H9 (cell line): ENCODE measurements around the gene TCF15. TPM values are rescaled to one million over a fixed set of nuclear protein-coding genes. Genes with fewer than 3 reads are reported as not detected.

Source experiments
- DNase-seq: peaks from one replicate; pipeline ENCODE4 v3.0.0-alpha.2; 2017
- H2AFZ ChIP-seq: one replicate; pipeline ENCODE4 v1.6.1; 2013; ENCODE audit warnings: mild to moderate bottlenecking, low read length, control low read depth, moderate library complexity
- H2AK5ac ChIP-seq: 2 replicates; pipeline ENCODE4 v1.6.1; 2013; ENCODE audit warnings: low read length, control low read depth, mixed read lengths; ENCODE audit not compliant: insufficient read length
- H2BK120ac ChIP-seq: one replicate; pipeline ENCODE4 v1.6.1; 2013; ENCODE audit warnings: low read depth, mild to moderate bottlenecking, low read length, control low read depth, inconsistent platforms; ENCODE audit not compliant: poor library complexity, severe bottlenecking
- H2BK12ac ChIP-seq: 2 replicates; pipeline ENCODE4 v1.6.1; 2013; ENCODE audit warnings: low read length, control low read depth, mixed read lengths, low read depth; ENCODE audit not compliant: insufficient read length
- H2BK15ac ChIP-seq: 2 replicates; pipeline ENCODE4 v1.6.1; 2013; ENCODE audit warnings: low read depth, low read length, control low read depth
- H2BK20ac ChIP-seq: one replicate; pipeline ENCODE4 v1.6.1; 2013; ENCODE audit warnings: low read depth, mild to moderate bottlenecking, low read length, control low read depth, inconsistent platforms; ENCODE audit not compliant: poor library complexity, severe bottlenecking
- H2BK5ac ChIP-seq: 2 replicates; pipeline ENCODE4 v1.6.1; 2013; ENCODE audit warnings: low read length, control low read depth, mixed read lengths; ENCODE audit not compliant: insufficient read length
- H3K14ac ChIP-seq: 2 replicates; pipeline ENCODE4 v1.6.1; 2013; ENCODE audit warnings: low read length, control low read depth; ENCODE audit not compliant: insufficient read depth
- H3K18ac ChIP-seq: 2 replicates; pipeline ENCODE4 v1.6.1; 2013; ENCODE audit warnings: low read depth, mild to moderate bottlenecking, mixed read lengths, low read length, control low read depth; ENCODE audit not compliant: insufficient read length
- H3K23ac ChIP-seq: 2 replicates; pipeline ENCODE4 v1.6.1; 2013; ENCODE audit warnings: low read length, control low read depth, mixed read lengths, low read depth; ENCODE audit not compliant: insufficient read length
- H3K23me2 ChIP-seq: 2 replicates; pipeline ENCODE4 v1.6.1; 2013; ENCODE audit warnings: low read depth, mild to moderate bottlenecking, mixed read lengths, low read length, control low read depth; ENCODE audit not compliant: insufficient read length, poor library complexity, severe bottlenecking
- H3K27ac ChIP-seq: 2 replicates; pipeline ENCODE4 v1.5.1; 2013; ENCODE audit warnings: low read length, control low read depth, mixed read lengths, low read depth; ENCODE audit not compliant: insufficient read length
- H3K27me3 ChIP-seq: 2 replicates; pipeline ENCODE4 v1.6.1; 2013; ENCODE audit warnings: low read length, control low read depth, inconsistent platforms; ENCODE audit not compliant: insufficient read depth
- H3K4ac ChIP-seq: 2 replicates; pipeline ENCODE4 v1.6.1; 2013; ENCODE audit warnings: low read depth, mild to moderate bottlenecking, control low read depth, inconsistent platforms, low read length, moderate library complexity
- H3K4me1 ChIP-seq: 2 replicates; pipeline ENCODE4 v1.6.1; 2013; ENCODE audit warnings: low read length, control low read depth, inconsistent platforms; ENCODE audit not compliant: insufficient read depth
- H3K4me2 ChIP-seq: 2 replicates; pipeline ENCODE4 v1.6.1; 2013; ENCODE audit warnings: low read length, control low read depth, mixed read lengths; ENCODE audit not compliant: insufficient read length, insufficient read depth
- H3K56ac ChIP-seq: 2 replicates; pipeline ENCODE4 v1.6.1; 2013; ENCODE audit warnings: low read depth, mild to moderate bottlenecking, mixed read lengths, low read length, control low read depth; ENCODE audit not compliant: insufficient read length
- H3K79me1 ChIP-seq: 2 replicates; pipeline ENCODE4 v1.6.1; 2013; ENCODE audit warnings: low read depth, mild to moderate bottlenecking, moderate library complexity, low read length, control low read depth, inconsistent platforms; ENCODE audit not compliant: insufficient read depth, poor library complexity, severe bottlenecking
- H3K79me2 ChIP-seq: 2 replicates; pipeline ENCODE4 v1.6.1; 2013; ENCODE audit warnings: low read length, control low read depth, inconsistent platforms; ENCODE audit not compliant: insufficient read depth
- H3K9ac ChIP-seq: 2 replicates; pipeline ENCODE4 v1.6.1; 2013; ENCODE audit warnings: low read length, control low read depth, mixed read lengths; ENCODE audit not compliant: insufficient read length; ENCODE audit errors: extremely low read depth
- H3K9me3 ChIP-seq: one replicate; pipeline ENCODE4 v1.6.1; 2013; ENCODE audit warnings: low read depth, low read length, inconsistent platforms; ENCODE audit not compliant: control insufficient read depth
- H3T11ph ChIP-seq: one replicate; pipeline ENCODE4 v1.6.1; 2013; ENCODE audit warnings: mild to moderate bottlenecking, low read length, control low read depth, inconsistent platforms
- H4K20me1 ChIP-seq: one replicate; pipeline ENCODE4 v1.6.1; 2013; ENCODE audit not compliant: control insufficient read depth, insufficient read length, insufficient read depth
- H4K5ac ChIP-seq: 2 replicates; pipeline ENCODE4 v1.6.1; 2013; ENCODE audit warnings: low read depth, mild to moderate bottlenecking, mixed read lengths, low read length, control low read depth; ENCODE audit not compliant: insufficient read length
- H4K8ac ChIP-seq: replicated peaks from 2 replicates; pipeline ENCODE4 v1.6.1; 2013; ENCODE audit warnings: low read length, control low read depth, mixed read lengths, low read depth; ENCODE audit not compliant: insufficient read length
- H4K91ac ChIP-seq: 2 replicates; pipeline ENCODE4 v1.6.1; 2013; ENCODE audit warnings: low read depth, mild to moderate bottlenecking, moderate library complexity, mixed read lengths, low read length, control low read depth; ENCODE audit not compliant: insufficient read length
- H3K27ac Mint-ChIP-seq, 3 experiments: 2 replicates in 2 of 3; 3 replicates in 1 of 3; pipeline ENCODE4 v1.8.0; 2020 to 2021; ENCODE audit warnings: mixed read lengths in 3 of 3, mild to moderate bottlenecking in 1 of 3, moderate library complexity in 1 of 3
- H3K27me3 Mint-ChIP-seq: 2 replicates; pipeline ENCODE4 v1.8.0; 2021; ENCODE audit warnings: low read depth, mild to moderate bottlenecking, moderate library complexity, mixed read lengths
- H3K36me3 Mint-ChIP-seq, 3 experiments: 2 replicates in 2 of 3; 3 replicates in 1 of 3; pipeline ENCODE4 v1.8.0; 2020 to 2021; ENCODE audit warnings: low read depth in 3 of 3, mixed read lengths in 3 of 3; ENCODE audit not compliant: insufficient read depth in 1 of 3
- H3K4me1 Mint-ChIP-seq, 2 experiments: 2 replicates each; pipeline ENCODE4 v1.8.0; 2020; ENCODE audit warnings: mixed read lengths in 2 of 2
- H3K4me3 Mint-ChIP-seq, 2 experiments: 2 replicates in 1 of 2; 3 replicates in 1 of 2; pipeline ENCODE4 v1.8.0; 2020 to 2021; ENCODE audit warnings: mild to moderate bottlenecking in 2 of 2, mixed read lengths in 2 of 2, moderate library complexity in 1 of 2
- H3K9me3 Mint-ChIP-seq, 2 experiments: 2 replicates in 1 of 2; 3 replicates in 1 of 2; pipeline ENCODE4 v1.8.0; 2020; ENCODE audit warnings: mild to moderate bottlenecking in 2 of 2, mixed read lengths in 2 of 2, moderate library complexity in 1 of 2
- WGBS: extraction: QIAGEN DNeasy Blood & Tissue Kit; methylation state at CpG from one replicate; pipeline ENCODE4 v1.1.7; 2013; ENCODE audit warnings: missing lambda C conversion rate, low lambda C conversion rate, mixed read lengths; ENCODE audit not compliant: insufficient read length; ENCODE audit errors: extremely low coverage; 5-methylcytosine and 5-hydroxymethylcytosine counted together
- total RNA-seq: library from RNA; stranded (reverse); gene quantifications from 2 replicates; pipeline ENCODE4 v1.2.1, GENCODE V29; 2021
- TF ChIP-seq, protein P1 (sequence below): fragments of 200-600 bp; sonication (generic); conservative IDR thresholded peaks from 3 replicates; pipeline ENCODE4 v1.8.0; 2021; ENCODE audit warnings: antibody characterized with exemption, mild to moderate bottlenecking

The TCF15 gene
- total RNA-seq, 1 experiment from 2014 or later = 2.0 TPM

GRCh38 chr20:617934-618690 lies 8.0 kb upstream of the TCF15 start:
- Mint-ChIP-seq H3K36me3 (peaks cover 0 to 5% (median 0%) of the 10 kb centered on the region in 3 experiments; a peak in 2 of 7 replicates), H3K4me1 (peaks cover 9 to 18% of the 10 kb centered on the region in 2 experiments), H3K27ac (peak overlapping the region in 1 of 3 experiments; percentile 68; a peak in 1 of 7 replicates), H3K4me3 (no peak overlapping the region), H3K27me3 (peaks cover 22% of the 10 kb centered on the region), H3K9me3 (peaks cover 6 to 7% of the 10 kb centered on the region in 2 experiments)
- H3K23ac ChIP-seq = no peak overlapping the region
- 0 out of 2 replicates have a peak, but pooled peaks cover 5% of the 10 kb centered on the region for H3K4me1 ChIP-seq
- no peaks in the 10 kb centered on the region for H3K27me3 ChIP-seq
- no peaks in the 10 kb centered on the region for H3K79me1 ChIP-seq
- no CpG with 5 or more reads among the region's 4 CpGs for WGBS
- H4K20me1 ChIP-seq = no peaks in the 10 kb centered on the region
- H2BK5ac ChIP-seq = no peak overlapping the region
- H3K56ac ChIP-seq = no peak overlapping the region
- no peak overlapping the region for H2BK12ac ChIP-seq
- H3K79me2 ChIP-seq = no peaks in the 10 kb centered on the region
- H3K18ac ChIP-seq = no peak overlapping the region
- H2BK15ac ChIP-seq = no peak overlapping the region
- no peak overlapping the region for H2AK5ac ChIP-seq
- H2BK20ac ChIP-seq = no peak overlapping the region
- no peak overlapping the region for H3K4ac ChIP-seq
- H2BK120ac ChIP-seq = no peak overlapping the region
- no peak overlapping the region for H4K91ac ChIP-seq
- no peak overlapping the region for H3T11ph ChIP-seq
- no peak for DNase-seq
- H4K5ac ChIP-seq = no peak overlapping the region
- H3K9ac ChIP-seq = no peak overlapping the region
- no peak overlapping the region for H4K8ac ChIP-seq
- H2AFZ ChIP-seq = no peak overlapping the region
- H3K23me2 ChIP-seq = no peaks in the 10 kb centered on the region
- no peak overlapping the region for H3K4me2 ChIP-seq
- no peak overlapping the region for H3K27ac ChIP-seq
- TF ChIP-seq, protein P1, sequence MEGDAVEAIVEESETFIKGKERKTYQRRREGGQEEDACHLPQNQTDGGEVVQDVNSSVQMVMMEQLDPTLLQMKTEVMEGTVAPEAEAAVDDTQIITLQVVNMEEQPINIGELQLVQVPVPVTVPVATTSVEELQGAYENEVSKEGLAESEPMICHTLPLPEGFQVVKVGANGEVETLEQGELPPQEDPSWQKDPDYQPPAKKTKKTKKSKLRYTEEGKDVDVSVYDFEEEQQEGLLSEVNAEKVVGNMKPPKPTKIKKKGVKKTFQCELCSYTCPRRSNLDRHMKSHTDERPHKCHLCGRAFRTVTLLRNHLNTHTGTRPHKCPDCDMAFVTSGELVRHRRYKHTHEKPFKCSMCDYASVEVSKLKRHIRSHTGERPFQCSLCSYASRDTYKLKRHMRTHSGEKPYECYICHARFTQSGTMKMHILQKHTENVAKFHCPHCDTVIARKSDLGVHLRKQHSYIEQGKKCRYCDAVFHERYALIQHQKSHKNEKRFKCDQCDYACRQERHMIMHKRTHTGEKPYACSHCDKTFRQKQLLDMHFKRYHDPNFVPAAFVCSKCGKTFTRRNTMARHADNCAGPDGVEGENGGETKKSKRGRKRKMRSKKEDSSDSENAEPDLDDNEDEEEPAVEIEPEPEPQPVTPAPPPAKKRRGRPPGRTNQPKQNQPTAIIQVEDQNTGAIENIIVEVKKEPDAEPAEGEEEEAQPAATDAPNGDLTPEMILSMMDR = no peak
- no peak overlapping the region for H3K14ac ChIP-seq
- peaks cover 4% of the 10 kb centered on the region for H3K9me3 ChIP-seq
